HepG2 (cell line): ENCODE data around the gene MRPL57.
"Not testable (repeated sequence)": the region's sequence is repeated elsewhere in the genome, so short reads cannot be mapped to it uniquely, and the experiment has no call there.

ENCODE experiments used
- CTCF ChIP-seq: sonication (generic); formaldehyde crosslinking; IDR thresholded peaks from 2 replicates; pipeline ENCODE4 v1.5.0; 2020; ENCODE audit warnings: mild to moderate bottlenecking, missing genetic modification reagents, moderate library complexity
- FLYWCH1 ChIP-seq: sonication (generic); formaldehyde crosslinking; IDR thresholded peaks from 2 replicates; pipeline ENCODE4 v1.8.1; 2023; ENCODE audit warnings: mild to moderate bottlenecking, missing genetic modification reagents
- FOXM1 ChIP-seq: sonication (generic); formaldehyde crosslinking; IDR thresholded peaks from 2 replicates; pipeline ENCODE4 v1.5.0; 2020; ENCODE audit warnings: missing genetic modification reagents
- GTF3A ChIP-seq: sonication (generic); formaldehyde crosslinking; conservative IDR thresholded peaks from 2 replicates; pipeline ENCODE4 v1.4.0; 2020; ENCODE audit warnings: mild to moderate bottlenecking, missing genetic modification reagents
- HNF4G ChIP-seq, 2 experiments: sonication (generic) in 1 of 2; formaldehyde crosslinking in 1 of 2; IDR thresholded peaks; 2 replicates each; pipeline versions ENCODE4 v1.4.0 to v1.6.1; 2011 to 2020; ENCODE audit warnings: borderline replicate concordance in 2 of 2, low read depth in 2 of 2, mild to moderate bottlenecking in 2 of 2, low read length in 1 of 2, missing genetic modification reagents in 1 of 2, moderate library complexity in 1 of 2
- KLF12 ChIP-seq: sonication (generic); formaldehyde crosslinking; IDR thresholded peaks from 2 replicates; pipeline ENCODE4 v1.4.0; 2020; ENCODE audit warnings: missing genetic modification reagents, borderline replicate concordance
- MYC ChIP-seq: sonication (generic); formaldehyde crosslinking; IDR thresholded peaks from 2 replicates; pipeline ENCODE4 v1.9.0; 2021; ENCODE audit warnings: missing genetic modification reagents, borderline replicate concordance
- POLR2A ChIP-seq, 2 experiments: IDR thresholded peaks; 2 replicates each; pipeline ENCODE4 v1.6.1; 2011; ENCODE audit warnings: low read depth in 2 of 2, low read length in 2 of 2, mild to moderate bottlenecking in 1 of 2, moderate library complexity in 1 of 2; ENCODE audit not compliant: insufficient read depth in 1 of 2
- POLR2AphosphoS5 ChIP-seq: IDR thresholded peaks from 2 replicates; pipeline ENCODE4 v1.6.1; 2012; ENCODE audit warnings: low read depth, low read length
- RAD51 ChIP-seq: fragments of 450-650 bp; IDR thresholded peaks from 2 replicates; pipeline ENCODE4 v1.6.1; 2016; ENCODE audit warnings: borderline replicate concordance
- ZBTB43 ChIP-seq: sonication (generic); formaldehyde crosslinking; conservative IDR thresholded peaks from 2 replicates; pipeline ENCODE4 v1.4.0; 2020; ENCODE audit warnings: missing genetic modification reagents
- ZNF431 ChIP-seq: sonication (generic); formaldehyde crosslinking; IDR thresholded peaks from 2 replicates; pipeline ENCODE4 v1.9.0; 2022; ENCODE audit warnings: missing genetic modification reagents, low read depth, mild to moderate bottlenecking, borderline replicate concordance
- ZSCAN21 ChIP-seq: sonication (generic); formaldehyde crosslinking; IDR thresholded peaks from 2 replicates; pipeline ENCODE4 v1.8.0; 2022; ENCODE audit warnings: mild to moderate bottlenecking, missing genetic modification reagents, moderate library complexity, borderline replicate concordance

GRCh38 chr13:21165606-21166005 lies 10.9 kb upstream of the MRPL57 start:
- not testable (repeated sequence) for TF ChIP-seq POLR2A (IDR thresholded peaks at IDR 0.05; ENCODE audit: insufficient read depth in 1 of 2, low read depth in 2 of 2, low read length in 2 of 2); ZNF431 (CRISPR knock-in tag); GTF3A (CRISPR knock-in tag); ZBTB43 (CRISPR knock-in tag); HNF4G (IDR thresholded peaks at IDR 0.05; ENCODE audit: borderline replicate concordance, low read depth, low read length); HNF4G (CRISPR knock-in tag; IDR thresholded peaks at IDR 0.05; ENCODE audit: borderline replicate concordance, low read depth); CTCF; FLYWCH1 (CRISPR knock-in tag); POLR2AphosphoS5; MYC (CRISPR knock-in tag); ZSCAN21; RAD51; KLF12 (CRISPR knock-in tag); FOXM1 (CRISPR knock-in tag)
